Activated CD4-positive, alpha-beta T cell treated with anti-CD3 and anti-CD28 coated beads, Interleukin-2, amount 50 U/mL, for 24 hours (primary cell): ENCODE results near the gene MAP4.

Experiments
- DNase-seq, 2 donors: peaks; one replicate each; pipeline ENCODE4 v3.0.0-alpha.2; 2020; ENCODE audit warnings: low read depth in 1 of 2, low spot score in 1 of 2

Gene MAP4

GRCh38 chr3:47868306-47868705 lies 147.9 kb downstream of the MAP4 start:
- DNase-seq = no peak

- DNase-seq = no peak
These were observed 148.7 kb downstream of the MAP4 start for GRCh38 chr3:47867451-47868044.

GRCh38 chr3:47865192-47865591 lies 151.0 kb downstream of the MAP4 start:
- DNase-seq = no peak

GRCh38 chr3:47863391-47864128 lies 152.7 kb downstream of the MAP4 start:
- no peak for DNase-seq

GRCh38 chr3:47859956-47860605 lies 156.1 kb downstream of the MAP4 start:
- DNase-seq = no peak

- no peak for DNase-seq
These were observed 159.1 kb downstream of the MAP4 start for GRCh38 chr3:47857151-47857550.

GRCh38 chr3:47856669-47857068 lies 159.5 kb downstream of the MAP4 start:
- DNase-seq = no peak

GRCh38 chr3:47855461-47856383 lies 160.5 kb downstream of the MAP4 start:
- no peak for DNase-seq

GRCh38 chr3:47854720-47855455 lies 161.3 kb downstream of the MAP4 start:
- DNase-seq = no peak

GRCh38 chr3:47854267-47854666 lies 161.9 kb downstream of the MAP4 start:
- DNase-seq = no peak

- no peak for DNase-seq
These were observed 163.3 kb downstream of the MAP4 start for GRCh38 chr3:47852604-47853602.

GRCh38 chr3:47851888-47852603 lies 164.2 kb downstream of the MAP4 start:
- no peak for DNase-seq

GRCh38 chr3:47850564-47851410 lies 165.4 kb downstream of the MAP4 start:
- no peak for DNase-seq

- no peak for DNase-seq
These were observed 166.3 kb downstream of the MAP4 start for GRCh38 chr3:47849699-47850563.

GRCh38 chr3:47849186-47849698 lies 167.0 kb downstream of the MAP4 start:
- DNase-seq = no peak

- DNase-seq = no peak
These were observed 167.6 kb downstream of the MAP4 start for GRCh38 chr3:47848599-47849117.
